Nephron progenitor cell (in vitro differentiated cells): Measurements from ENCODE around the gene OXER1.

ENCODE experiments used
- DNase-seq: peaks from one replicate; pipeline ENCODE4 v3.0.0; 2021
- H3K27ac Mint-ChIP-seq: 2 replicates; pipeline ENCODE4 v1.8.0; 2021; ENCODE audit warnings: mild to moderate bottlenecking, moderate library complexity, mixed read lengths
- H3K27me3 Mint-ChIP-seq: 2 replicates; pipeline ENCODE4 v1.8.0; 2021; ENCODE audit warnings: mild to moderate bottlenecking, low read depth, mixed read lengths; ENCODE audit not compliant: poor library complexity
- H3K36me3 Mint-ChIP-seq: 2 replicates; pipeline ENCODE4 v1.8.0; 2021; ENCODE audit warnings: low read depth, mixed read lengths
- H3K4me1 Mint-ChIP-seq: 2 replicates; pipeline ENCODE4 v1.8.0; 2021; ENCODE audit warnings: mixed read lengths
- H3K4me3 Mint-ChIP-seq: 2 replicates; pipeline ENCODE4 v1.8.0; 2021; ENCODE audit warnings: mild to moderate bottlenecking, moderate library complexity, mixed read lengths
- H3K9me3 Mint-ChIP-seq: 2 replicates; pipeline ENCODE4 v1.8.0; 2021; ENCODE audit warnings: mild to moderate bottlenecking, moderate library complexity, mixed read lengths
- TF ChIP-seq, protein P1 (sequence below): fragments of 200-600 bp; sonication (generic); IDR thresholded peaks from 2 replicates; pipeline ENCODE4 v1.5.0; 2021; ENCODE audit warnings: antibody characterized with exemption

The OXER1 gene

DNA sequence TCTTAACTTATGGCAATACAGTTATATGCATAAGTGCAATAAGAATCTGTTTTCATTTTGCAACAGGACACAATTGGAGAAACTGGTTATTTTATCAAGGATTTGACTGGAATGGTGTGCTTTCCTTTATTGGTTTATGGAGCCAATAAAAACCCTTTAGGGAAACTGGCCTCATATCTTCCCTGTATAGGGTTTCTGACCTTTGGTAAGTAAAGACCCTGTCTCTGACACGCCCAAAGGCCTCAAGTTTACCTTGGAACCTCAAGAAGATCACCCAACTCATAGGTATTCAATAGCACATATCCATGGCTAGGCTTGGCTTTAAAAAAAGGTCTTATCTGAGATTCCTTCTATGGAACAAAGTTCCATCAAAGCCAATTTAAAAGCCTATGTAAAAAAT, 17.2 kb upstream of the OXER1 start:
- peaks cover 16% of the 10 kb centered on the region for H3K4me1 Mint-ChIP-seq
- H3K4me3 Mint-ChIP-seq, result no peak overlapping the region
- no peaks in the 10 kb centered on the region for H3K27me3 Mint-ChIP-seq
- H3K27ac Mint-ChIP-seq, result no peak overlapping the region
- DNase-seq, result no peak
- TF ChIP-seq, protein P1, sequence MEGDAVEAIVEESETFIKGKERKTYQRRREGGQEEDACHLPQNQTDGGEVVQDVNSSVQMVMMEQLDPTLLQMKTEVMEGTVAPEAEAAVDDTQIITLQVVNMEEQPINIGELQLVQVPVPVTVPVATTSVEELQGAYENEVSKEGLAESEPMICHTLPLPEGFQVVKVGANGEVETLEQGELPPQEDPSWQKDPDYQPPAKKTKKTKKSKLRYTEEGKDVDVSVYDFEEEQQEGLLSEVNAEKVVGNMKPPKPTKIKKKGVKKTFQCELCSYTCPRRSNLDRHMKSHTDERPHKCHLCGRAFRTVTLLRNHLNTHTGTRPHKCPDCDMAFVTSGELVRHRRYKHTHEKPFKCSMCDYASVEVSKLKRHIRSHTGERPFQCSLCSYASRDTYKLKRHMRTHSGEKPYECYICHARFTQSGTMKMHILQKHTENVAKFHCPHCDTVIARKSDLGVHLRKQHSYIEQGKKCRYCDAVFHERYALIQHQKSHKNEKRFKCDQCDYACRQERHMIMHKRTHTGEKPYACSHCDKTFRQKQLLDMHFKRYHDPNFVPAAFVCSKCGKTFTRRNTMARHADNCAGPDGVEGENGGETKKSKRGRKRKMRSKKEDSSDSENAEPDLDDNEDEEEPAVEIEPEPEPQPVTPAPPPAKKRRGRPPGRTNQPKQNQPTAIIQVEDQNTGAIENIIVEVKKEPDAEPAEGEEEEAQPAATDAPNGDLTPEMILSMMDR, result no peak
- H3K36me3 Mint-ChIP-seq, result peaks cover 44% of the 10 kb centered on the region
- peaks cover 61% of the 10 kb centered on the region for H3K9me3 Mint-ChIP-seq

DNA sequence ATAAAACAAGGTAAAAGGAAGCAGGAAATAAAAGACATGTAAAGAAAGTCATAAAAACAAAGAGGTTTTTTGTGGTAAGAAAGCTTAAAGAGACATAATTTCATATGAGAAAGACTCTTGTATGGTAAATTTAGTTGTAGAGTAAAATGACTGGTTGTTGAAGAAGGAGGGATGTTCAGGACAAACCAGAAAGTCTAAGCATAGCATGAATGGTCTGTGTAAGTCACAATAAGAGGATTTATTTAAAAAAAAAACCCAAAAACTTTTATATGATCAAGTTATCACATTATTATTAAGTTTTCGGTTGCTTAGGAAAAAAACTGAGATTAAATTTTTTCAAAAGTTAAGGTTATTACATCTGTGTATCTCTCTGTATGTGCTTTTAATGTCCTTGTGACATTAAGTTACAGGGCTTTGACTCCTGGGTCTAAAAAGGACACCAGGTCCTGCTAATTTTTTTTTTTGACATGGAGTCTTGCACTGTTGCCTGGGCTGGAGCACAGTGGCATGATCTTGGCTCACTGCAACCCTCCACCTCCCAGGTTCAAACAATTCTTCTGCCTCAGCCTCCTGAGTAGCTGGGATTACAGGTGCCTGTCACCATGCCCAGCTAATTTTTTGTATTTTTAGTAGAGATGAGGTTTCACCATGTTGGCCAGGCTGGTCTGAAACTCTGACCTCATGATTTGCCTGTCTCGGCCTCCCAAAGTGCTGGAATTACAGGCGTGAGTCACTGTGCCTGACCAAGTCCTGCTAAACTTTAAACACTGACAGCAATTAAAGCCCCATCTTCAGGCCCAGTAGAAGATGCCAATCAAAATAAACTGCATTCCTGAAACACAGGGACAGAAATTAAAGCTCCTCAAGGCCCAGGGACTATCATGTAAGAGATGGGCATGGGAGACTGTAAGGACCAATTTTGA, 14.2 kb upstream of the OXER1 start:
- DNase-seq, result no peak
- H3K4me1 Mint-ChIP-seq, result peaks cover 10% of the 10 kb centered on the region
- no peak overlapping the region for H3K4me3 Mint-ChIP-seq
- no peak overlapping the region for H3K27ac Mint-ChIP-seq
- peaks cover 71% of the 10 kb centered on the region for H3K9me3 Mint-ChIP-seq
- H3K27me3 Mint-ChIP-seq, result peaks cover 4% of the 10 kb centered on the region
- H3K36me3 Mint-ChIP-seq, result peaks cover 58% of the 10 kb centered on the region
- TF ChIP-seq, protein P1, result no peak

GRCh38 chr2:42775810-42776209, 11.9 kb upstream of the OXER1 start:
- no peak overlapping the region for H3K27ac Mint-ChIP-seq
- peaks cover 35% of the 10 kb centered on the region for H3K36me3 Mint-ChIP-seq
- TF ChIP-seq, protein P1, result no peak
- H3K9me3 Mint-ChIP-seq, result peaks cover 48% of the 10 kb centered on the region
- DNase-seq, result no peak
- H3K4me3 Mint-ChIP-seq, result no peak overlapping the region
- peaks cover 4% of the 10 kb centered on the region for H3K27me3 Mint-ChIP-seq
- no peaks in the 10 kb centered on the region for H3K4me1 Mint-ChIP-seq

GRCh38 chr2:42775186-42775585, 11.3 kb upstream of the OXER1 start:
- no peak for DNase-seq
- H3K27me3 Mint-ChIP-seq, result peaks cover 4% of the 10 kb centered on the region
- H3K9me3 Mint-ChIP-seq, result peaks cover 42% of the 10 kb centered on the region
- TF ChIP-seq, protein P1, result no peak
- H3K36me3 Mint-ChIP-seq, result peaks cover 31% of the 10 kb centered on the region
- H3K27ac Mint-ChIP-seq, result no peak overlapping the region
- H3K4me3 Mint-ChIP-seq, result no peak overlapping the region
- H3K4me1 Mint-ChIP-seq, result no peaks in the 10 kb centered on the region

GRCh38 chr2:42771546-42772153, 7.7 kb upstream of the OXER1 start:
- Mint-ChIP-seq H3K36me3 (peaks cover 20% of the 10 kb centered on the region), H3K27ac (no peak overlapping the region), H3K4me3 (no peak overlapping the region), H3K9me3 (peaks cover 13% of the 10 kb centered on the region), H3K27me3 (peaks cover 10% of the 10 kb centered on the region), H3K4me1 (peaks cover 11% of the 10 kb centered on the region)
- TF ChIP-seq, protein P1, result no peak
- DNase-seq, result no peak
